D341Med (cell line): ENCODE results near the gene SMIM9.

Experiments
- DNase-seq: peaks from one replicate; pipeline ENCODE4 v3.0.0; 2012; ENCODE audit warnings: low spot score

SMIM9 gene

GRCh38 chrX:154780968-154781367 lies 53.5 kb downstream of the SMIM9 start:
- no peak for DNase-seq

GRCh38 chrX:154779261-154779660 lies 55.2 kb downstream of the SMIM9 start:
- DNase-seq, result no peak

- DNase-seq, result no peak
Observed at GRCh38 chrX:154776753-154777152, 57.7 kb downstream of the SMIM9 start.

GRCh38 chrX:154775419-154776349 lies 58.8 kb downstream of the SMIM9 start:
- no peak for DNase-seq

- no peak for DNase-seq
Observed at GRCh38 chrX:154774622-154775021, 59.8 kb downstream of the SMIM9 start.
